Left lung (tissue), 10 donors: ENCODE results near the gene GDAP2. TPM values are rescaled to one million over a fixed set of nuclear protein-coding genes. Genes with fewer than 3 reads are reported as not detected.

Experiments used
- ATAC-seq: fragments of 200-7000 bp; cut with Tn5 transposase; one replicate; pipeline ENCODE4 v1.9.1; 2020; ENCODE audit warnings: moderate library complexity
- DNase-seq, 4 donors: peaks; one replicate each; pipeline ENCODE4 v3.0.0-alpha.2; 2013 to 2020
- H3K27ac ChIP-seq, 2 donors: fragments of 200-600 bp; sonication (generic) in 1 of 2; one replicate each; pipeline versions ENCODE4 v1.5.0 to v1.8.0; 2020 to 2021
- H3K27me3 ChIP-seq, 2 donors: fragments of 200-600 bp; sonication (generic) in 1 of 2; one replicate each; pipeline versions ENCODE4 v1.5.0 to v1.8.0; 2020 to 2021
- H3K36me3 ChIP-seq, 2 donors: fragments of 200-600 bp; sonication (generic) in 1 of 2; one replicate each; pipeline versions ENCODE4 v1.5.0 to v1.8.0; 2020 to 2021
- H3K4me1 ChIP-seq, 2 donors: fragments of 200-600 bp; one replicate each; pipeline ENCODE4 v1.8.0; 2021
- H3K4me3 ChIP-seq, 2 donors: fragments of 200-600 bp; sonication (generic) in 1 of 2; one replicate each; pipeline versions ENCODE4 v1.5.0 to v1.8.0; 2020 to 2021; ENCODE audit warnings: mild to moderate bottlenecking in 1 of 2
- H3K9me3 ChIP-seq, 2 donors: fragments of 200-600 bp; sonication (generic) in 1 of 2; one replicate each; pipeline versions ENCODE4 v1.5.0 to v1.8.0; 2020 to 2021
- intact Hi-C, 2 donors: fragments of 100-400 bp; cut with DNase I; formaldehyde crosslinking; loops; one replicate each; pipeline versions ENCODE4 v1.11.2 to v1.14.2; 2022
- polyA plus RNA-seq, 6 donors: library from polyadenylated mRNA; unstranded; fragments of 120-200 nt; gene quantifications; one replicate each; pipeline ENCODE4 v1.2.1, GENCODE V29; 2013; ENCODE audit not compliant: insufficient read length in 6 of 6
- total RNA-seq, 2 donors: library from RNA; stranded (reverse); fragmentation: NEBNext Ultra II Directional; extraction: Animal tissue kit (Norgen Biotek cat#: 25700); gene quantifications; one replicate each; pipeline ENCODE4 v1.2.1, GENCODE V29; 2021
- TF ChIP-seq, protein P1 (sequence below), 2 donors: fragments of 200-600 bp; sonication (generic) in 1 of 2; IDR thresholded peaks; one replicate each; pipeline versions ENCODE4 v1.5.0 to v1.8.0; 2021; ENCODE audit warnings: antibody characterized with exemption in 2 of 2
- donor health status: DM: no; HTN: yes; CAD: no.
- donor health status: DM: no; HTN: no; CAD: no.

The GDAP2 gene
- total and polyA plus RNA-seq, 8 donors, result 12.5 to 33.3 (median 17.8) TPM

DNA sequence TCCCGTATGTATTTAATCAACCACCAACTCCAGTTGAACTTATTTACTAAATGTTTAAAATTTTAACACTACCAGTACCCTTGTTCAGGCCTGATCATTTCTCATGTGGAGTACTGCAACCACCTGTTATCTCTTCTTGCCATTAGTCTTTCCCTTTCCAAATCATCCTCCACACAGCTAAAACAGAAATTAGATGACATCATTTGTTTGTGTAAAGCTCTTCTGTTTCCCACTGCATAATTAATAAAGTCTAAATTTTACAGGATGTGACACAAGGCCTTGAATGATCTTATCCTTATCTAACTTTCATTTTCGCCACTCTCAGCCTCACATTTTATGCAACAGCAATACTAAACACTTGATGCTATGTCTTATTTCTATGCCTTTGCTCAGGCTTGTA, 24.4 kb downstream of the GDAP2 start:
- ATAC-seq (no peak), DNase-seq (no peak)
- intact Hi-C loops, result no loop called here
- H3K4me1 ChIP-seq, result no peaks in the 10 kb centered on the region
- peaks cover 0 to 98% of the 10 kb centered on the region in 2 donors for H3K36me3 ChIP-seq
- no peaks in the 10 kb centered on the region for H3K9me3 ChIP-seq
- no peak overlapping the region for H3K4me3 ChIP-seq
- no peak overlapping the region for H3K27ac ChIP-seq
- TF ChIP-seq, protein P1, sequence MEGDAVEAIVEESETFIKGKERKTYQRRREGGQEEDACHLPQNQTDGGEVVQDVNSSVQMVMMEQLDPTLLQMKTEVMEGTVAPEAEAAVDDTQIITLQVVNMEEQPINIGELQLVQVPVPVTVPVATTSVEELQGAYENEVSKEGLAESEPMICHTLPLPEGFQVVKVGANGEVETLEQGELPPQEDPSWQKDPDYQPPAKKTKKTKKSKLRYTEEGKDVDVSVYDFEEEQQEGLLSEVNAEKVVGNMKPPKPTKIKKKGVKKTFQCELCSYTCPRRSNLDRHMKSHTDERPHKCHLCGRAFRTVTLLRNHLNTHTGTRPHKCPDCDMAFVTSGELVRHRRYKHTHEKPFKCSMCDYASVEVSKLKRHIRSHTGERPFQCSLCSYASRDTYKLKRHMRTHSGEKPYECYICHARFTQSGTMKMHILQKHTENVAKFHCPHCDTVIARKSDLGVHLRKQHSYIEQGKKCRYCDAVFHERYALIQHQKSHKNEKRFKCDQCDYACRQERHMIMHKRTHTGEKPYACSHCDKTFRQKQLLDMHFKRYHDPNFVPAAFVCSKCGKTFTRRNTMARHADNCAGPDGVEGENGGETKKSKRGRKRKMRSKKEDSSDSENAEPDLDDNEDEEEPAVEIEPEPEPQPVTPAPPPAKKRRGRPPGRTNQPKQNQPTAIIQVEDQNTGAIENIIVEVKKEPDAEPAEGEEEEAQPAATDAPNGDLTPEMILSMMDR (IDR thresholded peaks at IDR 0.05), result no peak
- H3K27me3 ChIP-seq, result no peaks in the 10 kb centered on the region

DNA sequence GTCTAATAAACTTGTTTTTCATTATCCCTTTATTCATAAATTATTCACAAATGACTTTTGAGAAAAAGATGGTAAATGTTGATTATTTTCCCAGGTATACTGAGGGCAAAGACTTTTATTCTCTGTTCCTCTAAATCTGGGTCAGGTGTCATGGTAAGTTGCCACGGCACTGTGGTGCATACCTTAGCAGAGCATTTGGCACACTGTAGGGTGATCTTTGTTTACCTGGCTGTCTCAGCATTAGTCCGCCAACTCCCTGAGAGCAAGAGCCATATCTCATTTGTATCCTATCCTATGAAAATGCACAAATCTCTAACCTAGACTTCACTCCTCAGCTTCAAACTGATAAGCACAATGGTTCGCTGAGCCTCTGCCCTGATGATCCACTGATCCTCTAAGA, 24.9 kb downstream of the GDAP2 start:
- TF ChIP-seq, protein P1 (IDR thresholded peaks at IDR 0.05), result no peak
- DNase-seq, result no peak
- Histone ChIP-seq H3K36me3 (peaks cover 0 to 96% of the 10 kb centered on the region in 2 donors), H3K27me3 (no peaks in the 10 kb centered on the region), H3K4me1 (no peaks in the 10 kb centered on the region), H3K4me3 (no peak overlapping the region), H3K9me3 (no peaks in the 10 kb centered on the region), H3K27ac (no peak overlapping the region)
- ATAC-seq, result no peak
- intact Hi-C loops, result no loop called here

GRCh38 chr1:117902944-117903343, 26.5 kb downstream of the GDAP2 start:
- Histone ChIP-seq H3K9me3 (no peaks in the 10 kb centered on the region), H3K27me3 (no peaks in the 10 kb centered on the region), H3K27ac (no peak overlapping the region), H3K4me1 (no peaks in the 10 kb centered on the region), H3K36me3 (peaks cover 0 to 96% of the 10 kb centered on the region in 2 donors), H3K4me3 (no peak overlapping the region)
- no peak for DNase-seq
- TF ChIP-seq, protein P1 (IDR thresholded peaks at IDR 0.05), result no peak
- no peak for ATAC-seq
- intact Hi-C loops, result no loop called here

DNA sequence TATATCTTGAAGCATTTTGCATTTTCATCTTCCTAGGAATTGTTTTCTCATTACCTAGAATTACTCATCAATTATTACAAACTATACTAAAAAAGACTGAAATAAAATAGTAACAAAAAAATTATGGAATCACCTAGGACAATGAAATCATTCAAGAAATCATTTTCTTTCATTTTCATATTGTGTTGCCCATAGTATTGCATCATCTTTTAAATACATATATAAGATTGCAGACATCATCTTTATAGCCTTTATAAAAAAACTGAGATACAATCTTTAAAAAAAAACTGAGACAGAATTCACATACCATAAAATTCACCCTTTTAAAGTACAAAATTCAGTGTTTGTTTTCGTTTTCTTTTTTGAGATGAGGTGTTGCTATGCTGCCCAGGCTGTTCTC, 29.6 kb downstream of the GDAP2 start:
- Histone ChIP-seq H3K36me3 (peaks cover 0 to 94% of the 10 kb centered on the region in 2 donors), H3K4me1 (no peaks in the 10 kb centered on the region), H3K27me3 (no peaks in the 10 kb centered on the region), H3K4me3 (no peak overlapping the region), H3K9me3 (no peaks in the 10 kb centered on the region), H3K27ac (no peak overlapping the region)
- no peak for DNase-seq
- intact Hi-C loops, result loop anchor here in 1 of 2 donors (10.0 kb wide), 1 partner anchor 365 kb away; no protein-coding TSS in a partner anchor
- ATAC-seq, result no peak
- TF ChIP-seq, protein P1 (IDR thresholded peaks at IDR 0.05), result no peak

GRCh38 chr1:117897551-117897950, 31.9 kb downstream of the GDAP2 start:
- ATAC-seq, result no peak
- no peaks in the 10 kb centered on the region for H3K4me1 ChIP-seq
- intact Hi-C loops, result loop anchor here in 1 of 2 donors (10.0 kb wide), 1 partner anchor 363 kb away; no protein-coding TSS in a partner anchor
- no peaks in the 10 kb centered on the region for H3K9me3 ChIP-seq
- H3K36me3 ChIP-seq, result peaks cover 0 to 76% of the 10 kb centered on the region in 2 donors
- no peaks in the 10 kb centered on the region for H3K27me3 ChIP-seq
- no peak overlapping the region for H3K27ac ChIP-seq
- TF ChIP-seq, protein P1 (IDR thresholded peaks at IDR 0.05), result no peak
- no peak overlapping the region for H3K4me3 ChIP-seq
- no peak for DNase-seq
